ENCODE data around the gene GRPR.

The GRPR gene

GRCh38 chrX:16123222-16123786 is at the start of gene GRPR:
TSS of gene GRPR (plus strand) at chrX:16123565. CDS start at chrX:16123954, 389 bp downstream.
- H3K4me3 Mint-ChIP-seq, result no peak within 1 kb of the TSS
- H3K27ac Mint-ChIP-seq, result no peak within 1 kb of the TSS
- H3K36me3 Mint-ChIP-seq (ENCODE audit: low read depth), result peaks cover 4% of the 10 kb centered on the region
- H3K4me1 Mint-ChIP-seq (ENCODE audit: low read depth), result peaks cover 19% of the 10 kb centered on the region
- peaks cover 21% of the 10 kb centered on the region for H3K27me3 Mint-ChIP-seq (ENCODE audit: low read depth)
- no peaks in the 10 kb centered on the region for H3K9me3 Mint-ChIP-seq

DNA sequence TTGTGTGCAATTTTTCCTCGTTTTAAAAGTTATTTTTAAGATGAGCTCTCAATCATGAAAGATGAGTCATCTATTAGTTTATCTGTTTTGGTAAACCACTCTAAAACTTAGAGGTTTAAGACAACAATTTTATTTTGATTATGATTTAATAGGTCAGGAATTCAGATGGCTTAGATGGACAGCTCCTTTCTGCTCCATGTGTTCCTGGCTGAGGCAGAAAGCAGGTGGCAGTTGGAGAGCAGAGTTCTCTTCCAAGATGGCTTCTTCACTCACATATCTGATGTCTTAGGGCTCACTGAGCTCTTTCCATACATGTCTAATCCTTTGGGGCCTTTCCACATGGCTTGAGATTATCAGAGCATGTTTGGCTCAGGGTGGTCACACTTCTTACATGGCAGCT is 48.3 kb upstream of the GRPR start:
- no peaks in the 10 kb centered on the region for H3K4me1 Mint-ChIP-seq (ENCODE audit: low read depth)
- H3K9me3 Mint-ChIP-seq, result no peaks in the 10 kb centered on the region
- no peak overlapping the region for H3K4me3 Mint-ChIP-seq
- peaks cover 3% of the 10 kb centered on the region for H3K27me3 Mint-ChIP-seq (ENCODE audit: low read depth)
- no peaks in the 10 kb centered on the region for H3K36me3 Mint-ChIP-seq (ENCODE audit: low read depth)
- H3K27ac Mint-ChIP-seq, result no peak overlapping the region

DNA sequence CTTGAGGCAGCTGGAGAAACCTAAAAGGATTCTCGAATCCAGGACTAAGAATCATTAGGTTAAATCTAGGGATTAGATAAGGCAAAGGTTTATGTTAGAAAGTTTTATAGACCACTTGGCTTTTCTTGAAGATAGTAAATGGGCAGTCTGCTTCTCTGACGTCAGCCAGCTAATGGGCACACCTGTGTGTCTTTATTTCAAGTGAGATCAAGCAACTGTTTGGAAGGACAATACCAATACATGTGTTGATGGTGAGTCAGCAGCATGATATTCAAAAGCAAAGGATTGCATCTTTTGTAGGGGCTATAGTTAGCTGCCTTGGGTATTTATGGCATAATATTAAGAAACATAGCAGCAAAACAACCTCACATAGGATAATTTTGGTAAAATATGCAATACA is 46.5 kb upstream of the GRPR start:
- no peaks in the 10 kb centered on the region for H3K4me1 Mint-ChIP-seq (ENCODE audit: low read depth)
- no peak overlapping the region for H3K27ac Mint-ChIP-seq
- no peaks in the 10 kb centered on the region for H3K9me3 Mint-ChIP-seq
- H3K36me3 Mint-ChIP-seq (ENCODE audit: low read depth), result no peaks in the 10 kb centered on the region
- H3K4me3 Mint-ChIP-seq, result no peak overlapping the region
- peaks cover 1% of the 10 kb centered on the region for H3K27me3 Mint-ChIP-seq (ENCODE audit: low read depth)

DNA sequence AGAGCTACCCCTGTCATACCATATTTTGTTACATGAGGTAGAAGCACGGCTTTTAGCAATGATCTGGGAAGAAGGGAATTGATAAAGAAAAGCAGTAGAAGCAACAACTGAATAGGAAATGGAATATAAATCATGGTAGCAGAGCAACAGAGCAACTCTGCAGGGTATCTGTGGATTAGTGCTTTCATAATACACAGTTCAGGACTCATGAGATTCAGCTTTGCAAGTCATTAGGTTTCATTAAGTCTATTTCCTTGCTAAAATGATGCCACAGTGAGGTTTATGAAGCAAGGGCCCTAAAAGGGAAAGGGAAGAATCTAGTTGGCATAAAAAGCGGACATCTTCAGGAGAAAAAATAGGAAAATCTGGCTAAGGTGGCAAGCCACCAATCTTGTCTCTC is 45.6 kb upstream of the GRPR start:
- no peaks in the 10 kb centered on the region for H3K27me3 Mint-ChIP-seq (ENCODE audit: low read depth)
- H3K4me1 Mint-ChIP-seq (ENCODE audit: low read depth), result no peaks in the 10 kb centered on the region
- H3K36me3 Mint-ChIP-seq (ENCODE audit: low read depth), result no peaks in the 10 kb centered on the region
- H3K9me3 Mint-ChIP-seq, result no peaks in the 10 kb centered on the region
- no peak overlapping the region for H3K27ac Mint-ChIP-seq
- H3K4me3 Mint-ChIP-seq, result no peak overlapping the region

GRCh38 chrX:16081357-16081756 is 42.0 kb upstream of the GRPR start:
- Mint-ChIP-seq H3K27me3 (ENCODE audit: low read depth) (no peaks in the 10 kb centered on the region), H3K4me1 (ENCODE audit: low read depth) (no peaks in the 10 kb centered on the region), H3K4me3 (no peak overlapping the region), H3K9me3 (no peaks in the 10 kb centered on the region), H3K27ac (no peak overlapping the region), H3K36me3 (ENCODE audit: low read depth) (no peaks in the 10 kb centered on the region)

DNA sequence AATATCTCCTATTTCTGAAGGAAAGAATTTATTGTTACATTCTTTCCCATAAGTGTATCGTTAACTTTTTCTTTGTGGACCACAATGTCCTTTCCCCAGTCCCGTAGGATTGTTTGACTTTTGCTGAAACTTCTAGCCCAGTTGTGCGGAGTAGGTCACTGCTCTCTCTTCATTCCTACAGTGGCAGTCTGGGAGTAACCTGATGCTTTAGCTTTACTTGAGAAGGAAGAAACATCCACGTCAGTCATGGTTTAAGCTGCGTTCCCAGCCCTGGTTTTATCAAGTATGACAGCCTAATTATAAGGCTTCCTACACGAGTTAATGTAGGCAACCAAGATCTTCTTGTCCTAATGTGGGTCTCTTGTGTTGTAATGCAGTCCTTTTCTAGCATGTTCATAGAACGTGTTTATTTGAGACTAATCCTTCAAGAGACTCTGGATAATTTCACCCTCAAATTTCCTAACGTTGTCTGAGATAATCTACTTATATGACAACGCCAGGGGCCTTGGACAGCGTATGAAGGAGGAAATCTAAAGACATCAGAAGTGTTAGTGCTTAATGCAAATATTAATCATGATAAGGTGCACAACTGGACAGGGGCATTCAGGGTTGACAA is 40.8 kb upstream of the GRPR start:
- no peaks in the 10 kb centered on the region for H3K36me3 Mint-ChIP-seq (ENCODE audit: low read depth)
- H3K27me3 Mint-ChIP-seq (ENCODE audit: low read depth), result no peaks in the 10 kb centered on the region
- no peak overlapping the region for H3K27ac Mint-ChIP-seq
- H3K4me1 Mint-ChIP-seq (ENCODE audit: low read depth), result no peaks in the 10 kb centered on the region
- no peak overlapping the region for H3K4me3 Mint-ChIP-seq
- H3K9me3 Mint-ChIP-seq, result no peaks in the 10 kb centered on the region

DNA sequence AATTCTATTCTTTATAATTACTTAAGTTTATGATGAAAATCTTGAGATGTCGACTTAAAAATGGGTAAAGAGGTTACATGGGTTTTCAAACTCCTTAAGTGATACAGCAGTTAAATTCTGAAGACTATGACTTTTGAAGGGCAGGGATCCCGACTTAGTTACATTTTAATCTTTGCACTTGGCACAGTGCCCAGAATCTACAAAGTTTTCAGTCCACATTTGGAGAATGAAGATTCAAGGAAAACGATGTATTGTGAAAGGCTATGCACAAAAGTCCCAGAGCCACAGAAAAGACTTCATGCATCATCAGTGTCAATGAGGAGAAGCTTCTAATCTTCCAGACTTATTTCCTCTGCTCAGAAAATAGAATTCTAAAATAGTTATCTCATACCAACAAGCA is 36.3 kb upstream of the GRPR start:
- no peaks in the 10 kb centered on the region for H3K36me3 Mint-ChIP-seq (ENCODE audit: low read depth)

DNA sequence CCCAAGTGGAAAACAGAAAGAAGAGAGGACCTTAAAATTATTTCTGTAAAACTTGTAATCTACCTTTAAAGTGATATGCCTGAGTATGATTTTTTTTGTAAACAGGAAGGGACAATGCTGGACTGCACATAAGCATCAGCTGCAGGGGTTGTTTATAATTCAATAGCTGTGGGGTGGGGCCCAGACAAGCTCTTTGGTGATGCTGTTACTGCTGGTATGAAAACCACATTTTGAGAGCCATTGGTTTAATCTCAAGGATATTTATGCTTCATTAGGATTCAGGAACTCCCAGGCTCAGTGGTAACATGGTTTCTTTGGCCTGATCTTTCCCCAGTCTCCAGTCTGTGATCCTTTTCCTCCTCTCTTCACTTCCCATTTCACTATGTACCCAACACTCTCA is 34.3 kb upstream of the GRPR start:
- H3K4me3 Mint-ChIP-seq, result no peak overlapping the region
- no peak overlapping the region for H3K27ac Mint-ChIP-seq
- no peaks in the 10 kb centered on the region for H3K4me1 Mint-ChIP-seq (ENCODE audit: low read depth)
- H3K36me3 Mint-ChIP-seq (ENCODE audit: low read depth), result no peaks in the 10 kb centered on the region
- H3K9me3 Mint-ChIP-seq, result no peaks in the 10 kb centered on the region
- no peaks in the 10 kb centered on the region for H3K27me3 Mint-ChIP-seq (ENCODE audit: low read depth)

More for the DNA sequence above, 36.3 kb upstream of the GRPR start:
- no peak overlapping the region for H3K27ac Mint-ChIP-seq
- H3K27me3 Mint-ChIP-seq (ENCODE audit: low read depth), result no peaks in the 10 kb centered on the region
- no peak overlapping the region for H3K4me3 Mint-ChIP-seq
- no peaks in the 10 kb centered on the region for H3K4me1 Mint-ChIP-seq (ENCODE audit: low read depth)
- no peaks in the 10 kb centered on the region for H3K9me3 Mint-ChIP-seq

GRCh38 chrX:16096141-16096540 is 27.2 kb upstream of the GRPR start:
- no peak overlapping the region for H3K4me3 Mint-ChIP-seq
- no peaks in the 10 kb centered on the region for H3K9me3 Mint-ChIP-seq
- no peaks in the 10 kb centered on the region for H3K36me3 Mint-ChIP-seq (ENCODE audit: low read depth)
- H3K27me3 Mint-ChIP-seq (ENCODE audit: low read depth), result no peaks in the 10 kb centered on the region
- H3K4me1 Mint-ChIP-seq (ENCODE audit: low read depth), result no peaks in the 10 kb centered on the region
- H3K27ac Mint-ChIP-seq, result no peak overlapping the region

- H3K4me1 Mint-ChIP-seq (ENCODE audit: low read depth), result no peaks in the 10 kb centered on the region
- H3K27ac Mint-ChIP-seq, result no peak overlapping the region
- no peaks in the 10 kb centered on the region for H3K9me3 Mint-ChIP-seq
- H3K4me3 Mint-ChIP-seq, result no peak overlapping the region
- no peaks in the 10 kb centered on the region for H3K36me3 Mint-ChIP-seq (ENCODE audit: low read depth)
- H3K27me3 Mint-ChIP-seq (ENCODE audit: low read depth), result no peaks in the 10 kb centered on the region
These were observed 22.7 kb upstream of the GRPR start for GRCh38 chrX:16100673-16101072.

DNA sequence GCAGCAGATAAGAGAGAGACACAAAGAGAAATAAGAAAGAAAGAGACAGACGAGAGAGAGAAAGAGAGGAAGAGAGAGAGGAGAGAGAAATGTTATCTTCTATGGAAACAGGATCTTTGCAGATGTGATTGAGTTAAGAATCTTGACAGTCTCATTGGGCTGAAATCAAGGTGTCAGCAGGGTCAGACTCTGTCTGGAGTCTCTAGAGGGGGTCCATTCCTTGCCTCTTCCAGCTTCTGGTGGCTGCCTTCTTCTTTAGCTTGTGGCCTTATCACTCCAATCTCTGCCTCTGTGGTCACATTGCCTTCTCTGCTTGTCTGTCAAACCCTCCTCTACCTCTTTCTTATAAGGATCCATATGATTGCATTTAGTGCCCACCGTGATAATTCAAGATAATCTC is 21.8 kb upstream of the GRPR start:
- no peaks in the 10 kb centered on the region for H3K36me3 Mint-ChIP-seq (ENCODE audit: low read depth)
- no peaks in the 10 kb centered on the region for H3K9me3 Mint-ChIP-seq
- H3K27ac Mint-ChIP-seq, result no peak overlapping the region
- no peak overlapping the region for H3K4me3 Mint-ChIP-seq
- H3K27me3 Mint-ChIP-seq (ENCODE audit: low read depth), result no peaks in the 10 kb centered on the region
- H3K4me1 Mint-ChIP-seq (ENCODE audit: low read depth), result no peaks in the 10 kb centered on the region

- no peaks in the 10 kb centered on the region for H3K9me3 Mint-ChIP-seq
- H3K27me3 Mint-ChIP-seq (ENCODE audit: low read depth), result no peaks in the 10 kb centered on the region
- H3K4me3 Mint-ChIP-seq, result no peak overlapping the region
- no peaks in the 10 kb centered on the region for H3K36me3 Mint-ChIP-seq (ENCODE audit: low read depth)
- no peak overlapping the region for H3K27ac Mint-ChIP-seq
- no peaks in the 10 kb centered on the region for H3K4me1 Mint-ChIP-seq (ENCODE audit: low read depth)
These were observed 19.7 kb upstream of the GRPR start for GRCh38 chrX:16103625-16104024.

DNA sequence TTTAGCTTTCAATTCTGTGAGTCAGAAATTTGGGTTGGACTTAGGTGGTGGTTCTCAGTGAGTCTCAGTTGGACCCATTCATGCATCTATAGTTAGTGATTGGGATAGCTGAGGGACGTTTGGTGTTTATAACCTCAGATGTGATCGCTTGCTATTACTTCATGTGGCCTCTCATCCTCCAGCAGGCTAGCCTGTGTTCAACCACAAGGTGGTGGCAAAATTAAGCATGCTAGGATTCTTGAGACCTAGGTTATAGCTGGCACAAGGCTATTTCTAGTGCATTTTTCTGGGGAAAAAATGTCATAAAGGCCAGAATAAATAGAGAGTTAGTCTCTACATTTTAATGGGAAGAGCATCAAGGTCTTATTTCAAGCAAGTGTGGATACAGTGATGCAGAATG is 10.9 kb upstream of the GRPR start:
- H3K27ac Mint-ChIP-seq, result no peak overlapping the region
- H3K36me3 Mint-ChIP-seq (ENCODE audit: low read depth), result no peaks in the 10 kb centered on the region
- peaks cover 3% of the 10 kb centered on the region for H3K27me3 Mint-ChIP-seq (ENCODE audit: low read depth)
- no peak overlapping the region for H3K4me3 Mint-ChIP-seq
- H3K9me3 Mint-ChIP-seq, result no peaks in the 10 kb centered on the region
- no peaks in the 10 kb centered on the region for H3K4me1 Mint-ChIP-seq (ENCODE audit: low read depth)

- Mint-ChIP-seq H3K4me3 (no peak overlapping the region), H3K27me3 (ENCODE audit: low read depth) (peaks cover 3% of the 10 kb centered on the region), H3K36me3 (ENCODE audit: low read depth) (peaks cover 2% of the 10 kb centered on the region), H3K9me3 (no peaks in the 10 kb centered on the region), H3K27ac (no peak overlapping the region), H3K4me1 (ENCODE audit: low read depth) (peaks cover 1% of the 10 kb centered on the region)
These were observed 9.3 kb upstream of the GRPR start for GRCh38 chrX:16113978-16114565.

DNA sequence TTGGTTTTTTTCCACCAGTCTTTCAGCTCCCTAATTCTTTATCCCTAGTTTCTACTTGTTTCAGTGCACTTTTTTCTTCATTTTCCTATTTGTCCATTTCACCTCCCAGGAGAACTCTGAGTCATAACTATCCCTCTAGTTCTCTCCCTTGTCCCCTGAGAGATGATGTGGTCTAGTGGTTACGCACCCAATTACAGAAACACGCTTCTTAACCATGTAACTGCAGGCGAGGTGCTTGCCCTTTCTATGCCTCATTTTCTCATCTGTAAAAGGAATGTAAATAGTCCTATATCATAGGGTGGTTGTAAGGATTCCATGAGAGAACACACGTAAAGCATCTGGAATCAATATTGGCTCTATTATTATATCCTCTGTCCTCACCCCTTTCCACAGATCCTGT is 8.8 kb upstream of the GRPR start:
- H3K9me3 Mint-ChIP-seq, result no peaks in the 10 kb centered on the region
- H3K27me3 Mint-ChIP-seq (ENCODE audit: low read depth), result peaks cover 3% of the 10 kb centered on the region
- H3K4me1 Mint-ChIP-seq (ENCODE audit: low read depth), result peaks cover 7% of the 10 kb centered on the region
- H3K4me3 Mint-ChIP-seq, result no peak overlapping the region
- no peak overlapping the region for H3K27ac Mint-ChIP-seq
- H3K36me3 Mint-ChIP-seq (ENCODE audit: low read depth), result peaks cover 4% of the 10 kb centered on the region

Data from T-helper 1 cell treated with Interleukin-12 subunit alpha and Interleukin-12 subunit beta and Interleukin-4 antibody, amounts not matched to agents 30 μg/mL and 1 μg/mL, for 36 hours (primary cell).